GM12891 (cell line): ENCODE measurements around the gene GABBR2.

Source experiments
- POLR2A ChIP-seq: IDR thresholded peaks from 2 replicates; pipeline ENCODE4 v1.6.1; 2011; ENCODE audit warnings: low read depth, low read length, control low read depth
- POLR2AphosphoS5 ChIP-seq: IDR thresholded peaks from 2 replicates; pipeline ENCODE4 v1.6.1; 2011; ENCODE audit warnings: low read depth, low read length, control low read depth
- SPI1 ChIP-seq: IDR thresholded peaks from 2 replicates; pipeline ENCODE4 v1.6.1; 2011; ENCODE audit warnings: low read depth, low read length, control low read depth
- TAF1 ChIP-seq: IDR thresholded peaks from 2 replicates; pipeline ENCODE4 v1.6.1; 2011; ENCODE audit warnings: low read depth, low read length, control low read depth

DNA sequence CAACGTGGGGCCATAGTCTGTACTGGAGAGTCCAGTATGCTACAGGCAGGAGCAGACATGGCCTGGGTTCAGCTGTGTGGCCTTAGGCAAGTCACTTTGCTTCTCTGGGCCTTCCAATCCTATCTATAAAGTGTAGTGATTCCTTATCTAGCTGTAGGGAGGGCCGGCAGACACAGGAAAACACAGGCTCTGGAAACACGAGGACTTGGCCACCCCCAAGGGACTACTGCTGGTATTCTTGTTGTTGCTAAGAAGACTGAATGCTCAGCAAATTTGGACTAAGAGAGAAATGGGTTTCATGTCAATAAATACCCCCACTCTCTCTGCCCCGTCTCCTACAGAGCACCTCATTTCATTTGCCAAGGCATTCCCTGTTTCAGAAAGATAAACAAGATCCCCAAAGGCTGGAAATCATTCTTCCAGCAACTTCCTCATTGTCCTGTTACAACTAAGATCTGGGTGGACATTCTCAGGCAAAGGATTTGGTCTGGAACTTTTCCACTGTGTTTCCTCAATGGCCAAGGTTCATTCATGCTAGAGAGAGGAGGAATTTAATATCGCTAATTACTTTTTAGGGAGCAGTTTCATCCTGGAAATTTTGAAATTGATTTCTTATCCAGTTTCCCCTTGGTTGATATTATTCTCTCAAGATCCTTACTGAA is 105.8 kb downstream of the GABBR2 start:
- TF ChIP-seq POLR2AphosphoS5 (no peak), POLR2A (no peak), TAF1 (no peak), SPI1 (no peak)
